ENCODE results near the gene NETO1. TPM values are rescaled to one million over a fixed set of nuclear protein-coding genes. Genes with fewer than 3 reads are reported as not detected.

NETO1 gene
- total RNA-seq, 3 donors from 2014 or later (not counting 1 experiment from before 2014, with no cell fraction given): not detected

GRCh38 chr18:72866442-72866900, 1.3 kb downstream of the NETO1 start:
- Histone ChIP-seq H3K9me3 (ENCODE audit: control insufficient read depth, insufficient read depth, low read length) (no peaks in the 10 kb centered on the region), H3K4me1 (ENCODE audit: control insufficient read depth, insufficient read depth, low read length) (no peaks in the 10 kb centered on the region), H3K27me3 (ENCODE audit: control insufficient read depth, insufficient read depth, low read length) (peaks cover 3% of the 10 kb centered on the region), H3K36me3 (ENCODE audit: control insufficient read depth, insufficient read depth, low read length) (no peaks in the 10 kb centered on the region), H3K27ac (ENCODE audit: low read length) (no peak overlapping the region), H3K4me3 (ENCODE audit: low read length) (peak overlapping the region; percentile 30)
- Mint-ChIP-seq H3K36me3 (peaks cover 9% of the 10 kb centered on the region), H3K27me3 (ENCODE audit: low read depth in 2 of 2) (peaks cover 21 to 28% of the 10 kb centered on the region in 2 donors), H3K9me3 (peaks cover 10 to 17% of the 10 kb centered on the region in 2 donors), H3K27ac (no peak overlapping the region), H3K4me3 (no peak overlapping the region), H3K4me1 (peaks cover 0 to 6% of the 10 kb centered on the region in 2 donors)
- 12% methylated on average over 18 of the region's 18 CpGs for WGBS (ENCODE audit: insufficient coverage)
- no peak for ATAC-seq
- no peak for TF ChIP-seq CTCF (IDR thresholded peaks at IDR 0.05)
- intact Hi-C loops (cut with micrococcal nuclease): no loop called here
- DNase-seq: no peak

DNA sequence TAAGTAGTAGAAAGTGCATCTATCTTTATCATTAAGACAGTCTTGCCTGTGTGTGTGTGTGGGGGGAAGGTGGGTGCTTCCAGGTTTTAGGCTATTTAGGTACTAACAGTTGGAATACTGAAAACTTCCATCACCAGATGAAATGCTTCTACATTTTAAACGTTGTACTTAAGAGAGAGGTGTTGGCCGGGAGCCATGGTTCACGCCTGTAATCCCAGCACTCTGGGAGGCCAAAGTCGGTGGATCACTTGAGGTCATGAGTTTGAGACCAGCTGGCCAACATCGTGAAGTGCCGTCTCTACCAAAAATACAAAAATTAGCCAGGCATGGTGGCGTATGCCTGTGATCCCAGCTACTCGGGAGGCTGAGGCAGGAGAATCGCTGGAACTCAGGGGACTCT, 4.0 kb downstream of the NETO1 start:
- peaks cover 12 to 19% of the 10 kb centered on the region in 2 donors for H3K27me3 Mint-ChIP-seq (ENCODE audit: low read depth in 2 of 2)
- no peak overlapping the region for H3K27ac Mint-ChIP-seq
- H3K36me3 ChIP-seq (ENCODE audit: control insufficient read depth, insufficient read depth, low read length): no peaks in the 10 kb centered on the region
- 88% methylated on average over 9 of the region's 9 CpGs for WGBS (ENCODE audit: insufficient coverage)
- H3K4me3 Mint-ChIP-seq: no peak overlapping the region
- ATAC-seq: no peak
- no peaks in the 10 kb centered on the region for H3K4me1 ChIP-seq (ENCODE audit: control insufficient read depth, insufficient read depth, low read length)
- intact Hi-C loops (cut with micrococcal nuclease): no loop called here
- no peak for TF ChIP-seq CTCF (IDR thresholded peaks at IDR 0.05)
- H3K4me1 Mint-ChIP-seq: no peaks in the 10 kb centered on the region
- H3K9me3 ChIP-seq (ENCODE audit: control insufficient read depth, insufficient read depth, low read length): no peaks in the 10 kb centered on the region
- H3K9me3 Mint-ChIP-seq: peaks cover 7 to 13% of the 10 kb centered on the region in 2 donors
- peaks cover 3% of the 10 kb centered on the region for H3K27me3 ChIP-seq (ENCODE audit: control insufficient read depth, insufficient read depth, low read length)
- no peak overlapping the region for H3K27ac ChIP-seq (ENCODE audit: low read length)
- peaks cover 9% of the 10 kb centered on the region for H3K36me3 Mint-ChIP-seq
- DNase-seq: no peak
- no peak overlapping the region for H3K4me3 ChIP-seq (ENCODE audit: low read length)

GRCh38 chr18:72859088-72859487, 8.7 kb downstream of the NETO1 start:
- Histone ChIP-seq H3K4me1 (ENCODE audit: control insufficient read depth, insufficient read depth, low read length) (no peaks in the 10 kb centered on the region), H3K9me3 (ENCODE audit: control insufficient read depth, insufficient read depth, low read length) (no peaks in the 10 kb centered on the region), H3K36me3 (ENCODE audit: control insufficient read depth, insufficient read depth, low read length) (no peaks in the 10 kb centered on the region), H3K27ac (ENCODE audit: low read length) (no peak overlapping the region), H3K27me3 (ENCODE audit: control insufficient read depth, insufficient read depth, low read length) (no peaks in the 10 kb centered on the region), H3K4me3 (ENCODE audit: low read length) (no peak overlapping the region)
- peaks cover 4 to 9% of the 10 kb centered on the region in 2 donors for H3K9me3 Mint-ChIP-seq
- no peaks in the 10 kb centered on the region for H3K4me1 Mint-ChIP-seq
- no peak overlapping the region for H3K4me3 Mint-ChIP-seq
- H3K27me3 Mint-ChIP-seq (ENCODE audit: low read depth in 2 of 2): no peaks in the 10 kb centered on the region
- no peak overlapping the region for H3K27ac Mint-ChIP-seq
- intact Hi-C loops (cut with micrococcal nuclease): no loop called here
- 80% methylated on average over 2 of the region's 4 CpGs for WGBS (ENCODE audit: insufficient coverage)
- TF ChIP-seq CTCF (IDR thresholded peaks at IDR 0.05): no peak
- no peaks in the 10 kb centered on the region for H3K36me3 Mint-ChIP-seq
- ATAC-seq (no peak), DNase-seq (no peak)

DNA sequence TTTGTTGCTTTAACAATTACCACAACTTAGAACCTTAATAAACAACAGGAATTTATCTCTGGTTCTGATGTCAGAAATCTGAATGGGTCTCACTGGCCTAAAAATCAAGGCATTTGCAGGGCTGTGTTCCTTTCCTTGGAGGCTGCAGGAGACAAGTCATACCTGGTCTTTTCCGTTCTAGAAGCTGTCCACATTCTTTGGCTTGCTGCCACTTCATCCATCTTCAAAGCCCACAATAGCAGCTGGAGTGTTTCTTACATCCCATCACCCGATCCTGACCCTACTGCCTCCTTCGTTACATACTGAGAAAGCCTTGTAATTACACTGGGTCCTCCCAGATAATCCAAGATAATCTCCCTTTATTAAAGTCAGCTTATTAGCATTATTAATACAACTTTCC, 18.1 kb downstream of the NETO1 start:
- Mint-ChIP-seq H3K9me3 (peaks cover 17 to 20% of the 10 kb centered on the region in 2 donors), H3K27me3 (ENCODE audit: low read depth in 2 of 2) (no peaks in the 10 kb centered on the region)
- peaks cover 4% of the 10 kb centered on the region for H3K9me3 ChIP-seq (ENCODE audit: control insufficient read depth, insufficient read depth, low read length)

More for the DNA sequence above, 18.1 kb downstream of the NETO1 start:
- ATAC-seq: no peak
- 86% methylated on average over 3 of the region's 3 CpGs for WGBS (ENCODE audit: insufficient coverage)
- Histone ChIP-seq H3K4me1 (ENCODE audit: control insufficient read depth, insufficient read depth, low read length) (no peaks in the 10 kb centered on the region), H3K27ac (ENCODE audit: low read length) (no peak overlapping the region), H3K4me3 (ENCODE audit: low read length) (no peak overlapping the region), H3K27me3 (ENCODE audit: control insufficient read depth, insufficient read depth, low read length) (no peaks in the 10 kb centered on the region), H3K36me3 (ENCODE audit: control insufficient read depth, insufficient read depth, low read length) (no peaks in the 10 kb centered on the region)
- no peak for DNase-seq
- Mint-ChIP-seq H3K4me1 (no peaks in the 10 kb centered on the region), H3K4me3 (no peak overlapping the region), H3K27ac (no peak overlapping the region), H3K36me3 (peaks cover 8% of the 10 kb centered on the region)
- TF ChIP-seq CTCF (IDR thresholded peaks at IDR 0.05): no peak
- intact Hi-C loops (cut with micrococcal nuclease): no loop called here
